Measurements from ENCODE around the gene OR52B4.
"Not testable (repeated sequence)": the region's sequence is repeated elsewhere in the genome, so short reads cannot be mapped to it uniquely, and the experiment has no call there.

OR52B4 gene

GRCh38 chr11:4385978-4386740 is 18.0 kb upstream of the OR52B4 start:
- DNase-seq (ENCODE audit: low spot score): no peak
- no peak for TF ChIP-seq CTCF (IDR thresholded peaks at IDR 0.05; ENCODE audit: borderline replicate concordance, control extremely low read depth, extremely low read depth, insufficient read depth, missing control alignments)
- in situ Hi-C loops (cut with MboI; ENCODE audit: low sequenced_read_pairs, unreplicated experiment): no loop called here

GRCh38 chr11:4381901-4382300 is 13.7 kb upstream of the OR52B4 start:
- in situ Hi-C loops (cut with MboI; ENCODE audit: low sequenced_read_pairs, unreplicated experiment): no loop called here
- TF ChIP-seq CTCF (IDR thresholded peaks at IDR 0.05; ENCODE audit: borderline replicate concordance, control extremely low read depth, extremely low read depth, insufficient read depth, missing control alignments): no peak
- no peak for DNase-seq (ENCODE audit: low spot score)

DNA sequence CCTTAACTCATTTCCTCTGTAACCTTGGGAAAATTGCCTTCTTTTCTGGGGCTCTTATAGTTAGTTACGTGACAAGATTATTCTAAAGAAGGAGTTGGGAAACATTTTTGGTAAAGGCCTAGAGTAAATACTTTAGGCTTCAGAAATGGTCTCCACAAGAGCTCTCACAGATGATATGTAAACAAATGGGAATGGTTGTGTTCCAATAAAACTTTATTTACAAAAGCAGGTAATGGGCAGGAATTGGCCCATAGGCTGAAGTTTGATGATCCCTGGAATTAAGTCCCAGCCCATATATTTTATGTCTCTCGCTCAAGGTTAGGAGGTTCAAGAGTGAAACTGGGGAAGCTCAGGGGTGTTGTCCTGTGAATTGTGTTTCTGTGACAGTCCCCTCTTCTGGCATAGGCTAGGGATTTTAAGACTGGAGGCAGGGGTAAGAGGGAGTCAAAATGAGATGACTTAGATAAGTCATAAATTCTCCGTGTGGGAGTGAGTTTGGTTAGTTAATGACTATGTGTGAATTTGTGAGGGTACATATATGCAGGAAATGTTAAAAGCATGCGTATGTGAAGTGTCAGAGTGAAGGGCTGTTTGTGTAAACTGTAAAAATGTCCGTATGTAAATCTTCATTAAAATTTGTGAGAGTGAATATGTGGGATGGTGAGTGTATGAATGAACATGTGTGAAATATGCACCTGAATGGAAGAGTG is 7.4 kb upstream of the OR52B4 start:
- no peak for DNase-seq (ENCODE audit: low spot score)
- TF ChIP-seq CTCF (IDR thresholded peaks at IDR 0.05; ENCODE audit: borderline replicate concordance, control extremely low read depth, extremely low read depth, insufficient read depth, missing control alignments): no peak
- in situ Hi-C loops (cut with MboI; ENCODE audit: low sequenced_read_pairs, unreplicated experiment): no loop called here

DNA sequence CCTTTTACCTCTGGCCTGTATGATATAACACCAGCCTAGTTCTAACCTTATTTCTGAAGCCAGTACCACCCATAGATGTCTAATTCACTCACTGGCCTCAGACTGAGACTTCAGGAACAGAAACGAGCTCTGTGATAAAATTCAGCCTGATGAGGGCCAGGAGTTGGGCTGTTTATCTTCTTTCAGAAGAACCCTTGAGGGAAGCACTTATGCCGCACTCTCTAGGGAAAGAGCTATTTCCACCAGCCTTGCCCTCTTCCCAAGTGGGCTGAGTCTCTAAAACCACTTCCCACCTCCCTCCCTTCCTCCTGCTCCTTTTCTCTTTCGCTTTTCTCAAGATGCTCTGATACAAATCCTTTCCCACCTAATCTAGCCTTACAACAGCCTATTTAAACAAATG is 2.0 kb upstream of the OR52B4 start:
- in situ Hi-C loops (cut with MboI; ENCODE audit: low sequenced_read_pairs, unreplicated experiment): no loop called here
- no peak for TF ChIP-seq CTCF (IDR thresholded peaks at IDR 0.05; ENCODE audit: borderline replicate concordance, control extremely low read depth, extremely low read depth, insufficient read depth, missing control alignments)
- no peak for DNase-seq (ENCODE audit: low spot score)

GRCh38 chr11:4348142-4348541 is 20.0 kb downstream of the OR52B4 start:
- in situ Hi-C loops (cut with MboI; ENCODE audit: low sequenced_read_pairs, unreplicated experiment): not testable (repeated sequence)

DNA sequence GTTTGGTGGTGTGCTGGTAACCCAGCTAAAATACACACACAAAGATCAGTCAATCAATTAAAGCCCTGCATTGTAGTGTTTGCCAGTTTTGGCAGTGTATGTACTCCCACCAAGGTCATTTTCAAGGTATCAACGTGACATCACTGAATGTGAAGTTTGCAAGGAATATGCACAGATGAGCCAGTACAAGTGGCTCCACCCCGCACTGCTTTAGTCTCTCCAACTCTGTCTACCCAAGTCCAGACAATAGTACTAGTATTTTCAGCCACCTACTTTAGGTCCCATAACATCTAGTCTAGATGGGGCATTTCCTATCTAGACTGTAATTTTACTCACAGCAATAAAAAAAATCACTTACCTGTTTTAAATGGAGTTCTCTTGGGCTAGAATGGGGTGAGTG is 22.8 kb downstream of the OR52B4 start:
- in situ Hi-C loops (cut with MboI; ENCODE audit: low sequenced_read_pairs, unreplicated experiment); DNase-seq (ENCODE audit: low spot score): not testable (repeated sequence)

More at GRCh38 chr11:4348142-4348541, 20.0 kb downstream of the OR52B4 start:
- DNase-seq (ENCODE audit: low spot score): not testable (repeated sequence)

DNA sequence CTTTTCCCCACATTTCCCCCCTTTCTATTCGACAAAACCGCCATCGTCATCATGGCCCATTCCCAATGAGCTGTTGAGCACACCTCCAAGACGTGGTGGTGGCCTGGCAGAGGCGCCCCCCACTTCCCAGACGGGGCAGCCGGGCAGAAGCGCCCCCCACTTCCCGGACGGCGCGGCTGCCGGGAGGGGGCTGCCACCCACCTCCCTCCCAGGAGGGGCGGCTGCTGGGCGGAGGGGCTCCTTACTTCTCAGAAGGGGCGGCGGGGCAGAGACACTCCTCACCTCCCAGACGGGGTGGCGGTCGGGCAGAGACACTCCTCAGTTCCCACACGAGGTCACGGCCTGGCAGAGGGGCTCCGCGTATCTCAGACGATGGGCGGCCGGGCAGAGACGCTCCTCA is 33.8 kb downstream of the OR52B4 start:
- DNase-seq (ENCODE audit: low spot score); in situ Hi-C loops (cut with MboI; ENCODE audit: low sequenced_read_pairs, unreplicated experiment): not testable (repeated sequence)

Measured in GM13976 (cell line).